GM21723 (cell line): ENCODE measurements around the gene RPS28.
"Not testable (repeated sequence)": the region's sequence is repeated elsewhere in the genome, so short reads cannot be mapped to it uniquely, and the experiment has no call there.

Experiments used
- ATAC-seq: cut with Tn5 transposase; IDR thresholded peaks from one replicate; pipeline ENCODE4 v1.9.1; 2021; ENCODE audit warnings: mild to moderate bottlenecking, moderate library complexity; ENCODE audit not compliant: unreplicated experiment

RPS28 gene

GRCh38 chr19:8321067-8321985 is at the start of gene RPS28, which contains the start of gene NDUFA7:
Gene RPS28, plus strand, starts transcription at chr19:8321496. Its CDS starts 35 bp downstream, at chr19:8321531.
Gene NDUFA7, minus strand, starts transcription at chr19:8321375. Its CDS starts 17 bp downstream, at chr19:8321358.
- peak; percentile 81 for ATAC-seq

GRCh38 chr19:8276508-8276907 is 44.8 kb upstream of the RPS28 start:
- not testable (repeated sequence) for ATAC-seq

- not testable (repeated sequence) for ATAC-seq
These were observed 30.0 kb upstream of the RPS28 start for GRCh38 chr19:8291337-8291736.

DNA sequence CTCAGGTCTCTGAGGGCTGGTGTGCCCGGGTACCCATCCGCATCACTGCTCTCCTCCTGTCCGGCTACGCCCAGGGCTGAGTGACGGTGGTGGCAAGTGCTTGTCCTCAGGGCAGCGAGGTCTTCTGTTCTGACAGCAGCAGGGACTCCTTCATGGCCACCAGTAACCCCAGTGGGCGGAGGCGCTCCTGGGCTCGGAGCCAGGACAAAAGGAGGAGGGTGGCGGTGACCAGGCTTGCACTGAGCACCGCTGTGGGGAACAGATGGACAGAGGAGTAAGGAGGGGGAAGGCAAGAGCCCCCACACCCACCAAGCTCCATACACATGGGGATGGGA is 19.0 kb upstream of the RPS28 start:
- ATAC-seq = no peak

- no peak for ATAC-seq
These were observed 18.6 kb upstream of the RPS28 start for GRCh38 chr19:8302734-8303133.

GRCh38 chr19:8304841-8305621 is 16.3 kb upstream of the RPS28 start:
- ATAC-seq = no peak

DNA sequence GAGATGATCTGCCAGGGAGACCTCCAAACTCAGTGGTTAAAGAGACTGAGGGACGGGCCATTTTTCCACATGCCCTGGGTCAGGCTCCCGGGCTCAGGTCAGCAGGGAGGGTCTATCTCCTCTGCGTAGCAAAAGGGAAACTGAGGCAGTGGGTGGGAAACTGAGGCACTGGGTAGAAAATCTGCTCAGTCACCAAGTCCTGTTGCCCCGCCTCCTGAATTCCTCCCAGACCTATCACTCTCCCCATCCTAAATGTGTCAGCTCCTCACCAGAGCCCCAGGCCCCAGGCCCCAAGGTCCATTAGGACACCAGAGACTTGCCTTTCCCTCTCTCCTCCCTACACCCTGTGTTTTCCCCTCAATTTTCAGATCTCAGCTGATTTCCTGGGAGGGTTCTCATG is 15.5 kb upstream of the RPS28 start:
- ATAC-seq = no peak

GRCh38 chr19:8306235-8307054 is 14.9 kb upstream of the RPS28 start:
- ATAC-seq = no peak

GRCh38 chr19:8307400-8307964 is 13.8 kb upstream of the RPS28 start:
- ATAC-seq = no peak

DNA sequence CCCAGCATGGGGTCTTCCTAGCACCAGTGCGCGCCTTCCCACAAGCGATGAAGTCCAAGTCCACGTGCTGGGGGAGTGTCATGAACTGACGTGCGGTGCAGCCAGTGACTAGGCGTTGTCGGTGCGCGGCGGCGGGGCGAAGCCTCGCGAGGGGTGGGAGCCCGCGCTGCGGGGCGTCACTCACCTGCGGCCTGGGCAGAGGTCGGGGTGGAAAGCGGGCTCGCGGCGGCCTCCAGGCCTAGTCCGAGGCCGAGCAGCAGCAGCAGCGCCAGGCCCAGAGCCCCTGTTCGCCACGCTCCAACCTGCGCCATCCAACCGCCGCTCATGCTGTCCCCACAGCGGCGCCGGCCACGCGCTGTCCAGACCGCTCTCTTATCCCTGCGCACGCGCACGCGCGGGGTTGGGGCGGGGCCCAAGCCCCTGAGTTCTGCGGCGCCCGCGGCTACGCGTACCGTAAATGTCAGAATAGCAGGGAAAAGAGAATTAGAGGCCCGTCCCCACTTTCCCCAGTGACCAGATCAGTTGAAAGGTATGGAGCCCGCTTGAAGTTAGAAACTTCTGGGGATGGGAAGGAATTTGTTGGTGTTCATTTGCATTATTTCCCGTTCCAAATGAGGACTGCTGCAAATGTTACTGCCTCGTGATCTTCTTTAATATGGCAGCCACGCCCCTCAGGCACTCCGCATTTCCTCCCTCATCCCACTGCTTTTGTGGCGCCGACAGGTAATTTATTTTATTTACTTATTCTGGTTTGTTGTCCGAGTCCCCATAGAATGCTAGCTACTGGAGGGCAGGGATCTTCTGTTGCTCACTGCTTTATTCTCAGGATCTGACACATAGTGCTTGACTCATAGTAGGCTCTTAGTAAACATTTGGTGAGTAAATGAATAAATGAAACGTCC is 13.1 kb upstream of the RPS28 start, which contains the start of gene CD320:
CD320 (minus strand) TSS at position 394 of the 902 bp plus-strand sequence; CDS start at position 326, 68 bp downstream.
- peak; percentile 74 for ATAC-seq

GRCh38 chr19:8308891-8309291 is 12.4 kb upstream of the RPS28 start:
- ATAC-seq = no peak

GRCh38 chr19:8310342-8311055 is 10.8 kb upstream of the RPS28 start:
- no peak for ATAC-seq

DNA sequence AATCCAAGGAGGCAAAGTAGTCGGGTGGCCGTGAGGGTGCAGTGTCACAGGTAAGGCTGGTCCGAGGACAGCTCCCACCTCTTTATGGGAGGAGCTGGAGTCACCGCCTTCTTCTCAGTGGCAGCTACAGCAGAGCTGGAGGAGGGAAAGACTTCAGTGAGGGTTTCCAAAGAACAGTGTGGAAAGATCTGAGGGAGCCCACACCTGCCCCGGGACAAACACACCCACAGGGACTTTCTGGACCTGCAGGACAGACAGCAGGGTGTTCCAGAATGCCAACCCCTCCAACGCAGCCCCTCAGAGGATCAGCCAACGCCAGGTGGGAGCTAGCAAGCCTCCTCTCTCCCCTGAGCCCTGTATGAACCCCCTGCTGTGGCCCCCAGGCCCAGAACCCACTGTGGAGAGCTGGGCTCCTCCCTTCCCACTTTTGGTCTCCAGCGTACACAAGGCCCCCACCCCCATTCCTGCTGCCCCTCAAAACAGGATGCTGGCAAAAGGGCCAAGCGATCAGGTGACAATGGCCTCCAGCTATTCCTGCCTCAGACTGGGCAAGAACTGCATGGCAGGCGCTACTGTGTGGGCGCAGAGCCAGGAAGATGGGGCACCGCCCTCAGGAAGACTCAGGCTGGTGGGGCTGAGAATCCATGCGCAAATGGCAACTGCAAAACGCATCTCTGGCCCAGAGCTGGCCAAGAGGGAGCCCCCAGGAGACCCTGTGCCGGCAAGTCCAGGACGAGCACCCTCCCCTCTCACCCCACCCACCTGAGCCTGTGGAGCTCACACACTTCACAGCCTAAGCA is 9.6 kb upstream of the RPS28 start:
- no peak for ATAC-seq

GRCh38 chr19:8314981-8315640 is 6.2 kb upstream of the RPS28 start:
- ATAC-seq = not testable (repeated sequence)

- ATAC-seq = no peak
These were observed 4.8 kb upstream of the RPS28 start for GRCh38 chr19:8316351-8317125.

DNA sequence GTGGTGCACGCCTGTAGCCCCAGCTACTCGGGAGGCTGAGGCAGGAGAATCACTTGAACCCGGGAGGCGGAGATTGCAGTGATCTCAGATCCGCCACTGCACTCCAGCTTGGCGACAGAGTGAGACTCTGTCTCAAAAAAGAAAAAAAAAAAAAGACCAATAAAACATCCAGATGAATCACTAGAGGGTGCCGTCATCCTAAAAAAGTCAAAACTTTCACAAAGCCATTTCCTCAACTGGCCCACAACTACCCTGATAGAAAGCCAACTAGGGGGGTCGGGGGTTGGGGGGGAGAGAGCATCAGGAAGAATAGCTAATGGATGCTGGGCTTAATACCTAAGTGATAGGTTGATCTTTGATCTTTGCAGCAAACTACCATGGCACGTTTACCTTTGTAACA is 2.5 kb upstream of the RPS28 start:
- ATAC-seq = not testable (repeated sequence)
